ENCODE data around the gene GALNT10. TPM values are rescaled to one million over a fixed set of nuclear protein-coding genes. Genes with fewer than 3 reads are reported as not detected.

GALNT10 gene
- polyA plus RNA-seq, 1 donor (not counting 4 experiments of a cell fraction or from before 2014, with no cell fraction given), result 17.9 TPM

DNA sequence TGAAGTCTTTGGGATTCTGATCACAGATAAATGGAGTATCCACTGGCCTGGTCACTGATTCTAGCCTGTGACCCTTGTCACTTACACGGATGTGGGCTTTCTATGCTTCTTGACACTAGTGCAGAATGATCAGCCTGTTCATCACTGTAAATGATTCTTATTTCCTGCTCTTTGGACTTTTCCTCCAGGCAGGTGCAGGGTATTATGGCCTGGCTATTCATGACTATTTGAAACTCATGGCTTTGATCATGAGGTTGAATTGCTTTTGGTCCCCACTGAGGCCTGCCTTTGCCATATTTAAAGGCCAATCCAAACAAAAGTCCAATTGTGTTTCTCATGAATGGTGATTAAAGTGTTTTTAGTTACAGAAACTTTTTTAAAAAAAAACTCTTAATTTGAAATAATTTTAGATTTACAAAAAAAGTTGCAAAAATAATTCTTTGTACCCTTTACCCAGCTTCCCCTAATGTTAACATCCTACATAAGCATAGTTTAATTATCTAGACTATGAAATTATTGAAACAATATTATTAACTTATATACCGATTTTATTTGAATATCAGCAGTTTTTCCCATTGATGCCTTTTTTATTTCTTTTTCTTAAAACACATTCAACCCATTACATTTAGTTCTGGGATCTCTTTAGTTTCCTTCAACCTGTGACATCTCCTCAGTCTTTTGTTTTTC, 68.1 kb downstream of the GALNT10 start:
- Histone ChIP-seq H3K79me2 (ENCODE audit: control insufficient read depth, insufficient read depth, low read length) (no peaks in the 10 kb centered on the region), H3K4me2 (ENCODE audit: control insufficient read depth, extremely low read depth, insufficient read depth, low read depth, low read length) (no peak overlapping the region), H3K27ac (ENCODE audit: control insufficient read depth, insufficient read depth, low read length) (no peak overlapping the region), H4K20me1 (ENCODE audit: control insufficient read depth, extremely low read depth, insufficient read depth, low read length) (no peaks in the 10 kb centered on the region), H2AFZ (ENCODE audit: control insufficient read depth, low read length) (no peak overlapping the region), H3K36me3 (ENCODE audit: control insufficient read depth in 2 of 2, extremely low read depth in 1 of 2, insufficient read depth in 2 of 2, low read length in 2 of 2) (no peaks in the 10 kb centered on the region), H3K9me1 (ENCODE audit: control insufficient read depth, extremely low read depth, insufficient read depth, low read length) (no peaks in the 10 kb centered on the region), H3K4me1 (ENCODE audit: control insufficient read depth, extremely low read depth, insufficient read depth, low read length) (no peaks in the 10 kb centered on the region), H3K9ac (ENCODE audit: control insufficient read depth, extremely low read depth, insufficient read depth, low read length) (no peak overlapping the region), H3K4me3 (ENCODE audit: control insufficient read depth in 2 of 3, extremely low read depth in 1 of 3, insufficient read depth in 2 of 3, low read depth in 1 of 3, low read length in 3 of 3) (no peak overlapping the region), H3K27me3 (ENCODE audit: control insufficient read depth, extremely low read depth, insufficient read depth, low read length) (no peaks in the 10 kb centered on the region), H3K9me3 (ENCODE audit: control insufficient read depth, low read depth, low read length) (no peaks in the 10 kb centered on the region)
- no peak for TF ChIP-seq EZH2 (IDR thresholded peaks at IDR 0.05; ENCODE audit: low read length)
- TF ChIP-seq, protein P1, sequence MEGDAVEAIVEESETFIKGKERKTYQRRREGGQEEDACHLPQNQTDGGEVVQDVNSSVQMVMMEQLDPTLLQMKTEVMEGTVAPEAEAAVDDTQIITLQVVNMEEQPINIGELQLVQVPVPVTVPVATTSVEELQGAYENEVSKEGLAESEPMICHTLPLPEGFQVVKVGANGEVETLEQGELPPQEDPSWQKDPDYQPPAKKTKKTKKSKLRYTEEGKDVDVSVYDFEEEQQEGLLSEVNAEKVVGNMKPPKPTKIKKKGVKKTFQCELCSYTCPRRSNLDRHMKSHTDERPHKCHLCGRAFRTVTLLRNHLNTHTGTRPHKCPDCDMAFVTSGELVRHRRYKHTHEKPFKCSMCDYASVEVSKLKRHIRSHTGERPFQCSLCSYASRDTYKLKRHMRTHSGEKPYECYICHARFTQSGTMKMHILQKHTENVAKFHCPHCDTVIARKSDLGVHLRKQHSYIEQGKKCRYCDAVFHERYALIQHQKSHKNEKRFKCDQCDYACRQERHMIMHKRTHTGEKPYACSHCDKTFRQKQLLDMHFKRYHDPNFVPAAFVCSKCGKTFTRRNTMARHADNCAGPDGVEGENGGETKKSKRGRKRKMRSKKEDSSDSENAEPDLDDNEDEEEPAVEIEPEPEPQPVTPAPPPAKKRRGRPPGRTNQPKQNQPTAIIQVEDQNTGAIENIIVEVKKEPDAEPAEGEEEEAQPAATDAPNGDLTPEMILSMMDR (optimal IDR thresholded peaks at IDR 0.05 in 1 of 3, IDR thresholded peaks at IDR 0.05 in 1 of 3, conservative IDR thresholded peaks at IDR 0.05 in 1 of 3; ENCODE audit: extremely low read depth in 1 of 3, insufficient read depth in 2 of 3, low read length in 3 of 3), result no peak
- FAIRE-seq, result no peak
- dilution Hi-C loops (cut with MboI; ENCODE audit: extremely low pct_ligation_motif_present, low sequenced_read_pairs), result no loop called here
- DNase-seq (ENCODE audit: low read depth, low spot score), result no peak

DNA sequence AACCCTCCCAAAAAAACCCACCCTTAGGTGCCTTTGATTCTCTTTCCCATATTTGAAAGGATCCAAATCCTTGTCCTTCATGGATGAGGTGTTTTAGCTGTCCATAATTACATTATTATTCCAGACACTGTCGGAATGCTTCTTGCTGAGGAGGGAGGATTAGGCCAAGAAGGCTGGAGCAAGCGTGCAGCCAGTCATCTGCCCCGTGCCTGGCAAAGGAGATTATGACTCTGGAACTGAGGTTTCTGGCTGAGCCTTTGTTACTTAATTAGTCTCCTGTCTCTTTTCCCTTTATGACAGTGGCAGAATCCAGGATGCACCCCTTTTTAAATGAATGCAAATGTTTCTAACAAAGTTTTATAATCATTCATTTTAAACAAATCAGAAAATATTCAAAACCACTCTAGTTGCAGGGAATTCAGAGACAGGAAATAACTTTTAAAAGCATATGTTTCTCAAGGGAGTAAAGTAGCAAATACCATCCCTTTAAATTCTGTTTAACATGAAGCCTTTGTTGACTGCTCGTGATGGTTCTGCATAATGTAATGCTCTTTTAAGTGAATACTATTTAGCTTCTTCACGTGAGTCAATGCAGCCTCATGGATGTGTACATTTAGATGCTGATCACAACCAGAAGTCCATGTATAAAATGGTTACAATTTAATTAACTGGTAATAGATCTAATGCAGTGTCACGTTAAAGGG, 69.8 kb downstream of the GALNT10 start:
- no peaks in the 10 kb centered on the region for H3K4me1 ChIP-seq (ENCODE audit: control insufficient read depth, extremely low read depth, insufficient read depth, low read length)
- H3K79me2 ChIP-seq (ENCODE audit: control insufficient read depth, insufficient read depth, low read length), result no peaks in the 10 kb centered on the region
- no peaks in the 10 kb centered on the region for H3K9me3 ChIP-seq (ENCODE audit: control insufficient read depth, low read depth, low read length)
- H3K27me3 ChIP-seq (ENCODE audit: control insufficient read depth, extremely low read depth, insufficient read depth, low read length), result no peaks in the 10 kb centered on the region
- H3K9me1 ChIP-seq (ENCODE audit: control insufficient read depth, extremely low read depth, insufficient read depth, low read length), result no peaks in the 10 kb centered on the region
- no peaks in the 10 kb centered on the region for H3K36me3 ChIP-seq (ENCODE audit: control insufficient read depth in 2 of 2, extremely low read depth in 1 of 2, insufficient read depth in 2 of 2, low read length in 2 of 2)
- H3K9ac ChIP-seq (ENCODE audit: control insufficient read depth, extremely low read depth, insufficient read depth, low read length), result no peak overlapping the region
- H3K4me2 ChIP-seq (ENCODE audit: control insufficient read depth, extremely low read depth, insufficient read depth, low read depth, low read length), result no peak overlapping the region
- H2AFZ ChIP-seq (ENCODE audit: control insufficient read depth, low read length), result no peak overlapping the region
- no peak for FAIRE-seq
- dilution Hi-C loops (cut with MboI; ENCODE audit: extremely low pct_ligation_motif_present, low sequenced_read_pairs), result no loop called here
- no peak overlapping the region for H3K4me3 ChIP-seq (ENCODE audit: control insufficient read depth in 2 of 3, extremely low read depth in 1 of 3, insufficient read depth in 2 of 3, low read depth in 1 of 3, low read length in 3 of 3)
- H3K27ac ChIP-seq (ENCODE audit: control insufficient read depth, insufficient read depth, low read length), result no peak overlapping the region
- TF ChIP-seq, protein P1 (optimal IDR thresholded peaks at IDR 0.05 in 1 of 3, IDR thresholded peaks at IDR 0.05 in 1 of 3, conservative IDR thresholded peaks at IDR 0.05 in 1 of 3; ENCODE audit: extremely low read depth in 1 of 3, insufficient read depth in 2 of 3, low read length in 3 of 3), result no peak
- no peak for TF ChIP-seq EZH2 (IDR thresholded peaks at IDR 0.05; ENCODE audit: low read length)
- H4K20me1 ChIP-seq (ENCODE audit: control insufficient read depth, extremely low read depth, insufficient read depth, low read length), result no peaks in the 10 kb centered on the region
- DNase-seq (ENCODE audit: low read depth, low spot score), result no peak

Data from keratinocyte (primary cell).